ENCODE measurements around the gene PROC. TPM values are rescaled to one million over a fixed set of nuclear protein-coding genes. Genes with fewer than 3 reads are reported as not detected.

PROC gene
- total and polyA plus RNA-seq, 11 donors: not detected

DNA sequence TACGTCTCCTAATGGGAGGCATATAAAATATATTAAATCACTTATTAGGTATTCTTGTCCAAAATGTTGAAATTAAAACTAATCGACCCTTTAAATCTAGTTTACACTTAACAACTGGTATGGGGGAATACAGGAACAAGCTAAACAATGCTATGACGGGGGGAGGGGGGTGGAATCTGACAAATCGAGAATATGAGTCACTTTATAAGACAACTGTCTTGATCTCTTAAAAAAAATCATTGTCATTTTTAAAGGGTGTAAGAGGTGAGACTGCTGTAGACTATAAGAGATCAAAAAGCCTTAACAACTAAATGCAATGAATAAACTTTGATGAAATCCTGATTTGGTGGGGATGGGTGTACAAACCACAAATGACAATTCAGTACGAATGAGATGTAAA is 36.5 kb upstream of the PROC start:
- H3K9me3 ChIP-seq: no peaks in the 10 kb centered on the region
- 57 to 69% (median 64%) methylated on average over 4 to 5 of the region's 5 CpGs for WGBS, 4 donors
- DNase-seq: no peak
- TF ChIP-seq POLR2A (IDR thresholded peaks at IDR 0.05): no peak
- TF ChIP-seq CTCF (IDR thresholded peaks at IDR 0.05): no peak
- ATAC-seq: no peak
- peak overlapping the region in 1 of 12 donors; percentile 1 for H3K27ac ChIP-seq
- H3K27me3 ChIP-seq: no peaks in the 10 kb centered on the region
- H3K4me1 ChIP-seq: peaks cover 6 to 81% (median 60%) of the 10 kb centered on the region in 12 donors
- H3K36me3 ChIP-seq: no peaks in the 10 kb centered on the region
- intact Hi-C loops (cut with DNase I): loop anchor here in 1 of 10 donors (5.0 kb wide), 1 partner anchor 146 kb away; the partner anchor contains the start of gene IWS1
- H3K4me3 ChIP-seq: no peak overlapping the region

DNA sequence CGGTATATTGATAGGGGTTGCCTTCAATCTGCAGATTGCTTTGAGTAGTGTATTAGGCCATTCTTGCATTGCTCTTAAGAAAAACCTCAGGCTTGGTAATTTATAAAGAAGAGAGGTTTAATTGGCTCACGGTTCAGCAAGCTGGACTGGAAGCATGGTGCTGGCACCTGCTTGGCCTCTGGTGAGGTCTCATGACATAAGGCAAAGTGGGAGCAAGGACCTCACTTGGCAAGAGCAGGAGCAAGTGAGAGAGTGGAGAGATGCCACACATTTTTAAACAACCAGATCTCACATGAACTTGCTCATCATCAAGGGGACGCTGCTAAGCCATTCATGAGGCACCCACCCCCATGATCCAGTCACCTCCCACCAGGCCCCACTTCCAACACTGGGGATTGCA is 35.4 kb upstream of the PROC start:
- Histone ChIP-seq H3K9me3 (no peaks in the 10 kb centered on the region), H3K36me3 (no peaks in the 10 kb centered on the region), H3K4me1 (peaks cover 6 to 75% (median 58%) of the 10 kb centered on the region in 12 donors), H3K27ac (peak overlapping the region in 2 of 12 donors; percentile 41 to 51), H3K4me3 (no peak overlapping the region), H3K27me3 (no peaks in the 10 kb centered on the region)
- DNase-seq (peak in 1 of 5 donors; percentile 61), ATAC-seq (peak in 1 of 4 donors; percentile 36)
- intact Hi-C loops (cut with DNase I): loop anchor here in 1 of 10 donors (5.0 kb wide), 1 partner anchor 144 kb away; the partner anchor contains the start of gene IWS1
- WGBS, 4 donors: 50 to 66% (median 58%) methylated on average over 3 of the region's 3 CpGs
- no peak for TF ChIP-seq CTCF (IDR thresholded peaks at IDR 0.05)
- TF ChIP-seq POLR2A (IDR thresholded peaks at IDR 0.05): no peak

DNA sequence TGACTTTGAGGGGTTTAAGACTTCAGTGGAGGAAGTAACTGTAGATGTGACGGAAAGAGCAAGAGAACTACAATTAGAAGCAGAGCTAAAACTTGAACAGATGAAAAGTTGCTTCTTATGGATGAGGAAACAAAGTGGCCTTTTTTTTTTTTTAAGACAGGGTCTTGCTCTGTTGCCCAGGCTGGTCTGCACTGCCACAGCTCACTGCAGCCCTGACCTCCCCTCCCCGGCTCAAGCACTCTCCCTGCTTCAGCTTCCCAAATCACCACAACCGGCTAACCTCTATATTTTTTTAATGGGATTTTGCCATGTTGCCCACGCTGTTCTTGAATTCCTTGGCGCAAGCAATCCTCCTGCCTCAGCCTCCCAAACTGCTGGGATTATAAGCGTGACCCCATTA is 33.7 kb upstream of the PROC start:
- TF ChIP-seq POLR2A (IDR thresholded peaks at IDR 0.05): no peak
- peak overlapping the region in 1 of 12 donors; percentile 18 for H3K27ac ChIP-seq
- H3K36me3 ChIP-seq: no peaks in the 10 kb centered on the region
- intact Hi-C loops (cut with DNase I): loop anchor here in 1 of 10 donors (5.0 kb wide), 1 partner anchor 143 kb away; the partner anchor contains the start of gene IWS1
- DNase-seq: no peak
- no peaks in the 10 kb centered on the region for H3K27me3 ChIP-seq
- H3K4me1 ChIP-seq: peaks cover 6 to 74% (median 60%) of the 10 kb centered on the region in 12 donors
- no peak overlapping the region for H3K4me3 ChIP-seq
- H3K9me3 ChIP-seq: no peaks in the 10 kb centered on the region
- 93 to 94% (median 93%) methylated on average over 6 of the region's 6 CpGs for WGBS, 4 donors
- no peak for ATAC-seq

DNA sequence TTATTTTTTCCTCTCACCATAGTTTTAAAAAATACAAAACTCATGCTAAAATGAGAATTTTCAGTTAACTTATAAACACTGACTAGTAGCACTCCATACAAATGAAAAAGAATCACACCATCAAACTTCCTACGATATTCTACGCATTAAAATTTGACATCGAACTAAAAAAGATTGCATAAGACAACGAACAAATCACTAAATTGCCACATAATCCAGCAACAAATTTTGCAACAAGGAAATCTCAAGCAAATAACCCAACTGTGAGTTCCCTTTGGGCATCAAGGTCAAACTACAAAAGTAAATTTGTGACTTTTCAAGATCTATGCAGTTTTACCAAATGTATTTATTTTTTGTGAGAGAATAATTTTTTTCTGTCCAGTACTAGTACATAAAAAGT is 32.0 kb upstream of the PROC start:
- intact Hi-C loops (cut with DNase I): no loop called here
- H3K4me1 ChIP-seq: peaks cover 0 to 71% (median 48%) of the 10 kb centered on the region in 12 donors
- TF ChIP-seq POLR2A (IDR thresholded peaks at IDR 0.05): no peak
- no peak for TF ChIP-seq CTCF (IDR thresholded peaks at IDR 0.05)
- H3K9me3 ChIP-seq: no peaks in the 10 kb centered on the region
- DNase-seq (no peak), ATAC-seq (no peak)
- peak overlapping the region in 10 of 12 donors; percentile 82 to 100 (median 98) for H3K4me3 ChIP-seq
- H3K27ac ChIP-seq: peak overlapping the region in 11 of 12 donors; percentile 10 to 100 (median 100)
- H3K36me3 ChIP-seq: no peaks in the 10 kb centered on the region
- 56 to 81% (median 66%) methylated on average over 4 of the region's 4 CpGs for WGBS, 4 donors
- no peaks in the 10 kb centered on the region for H3K27me3 ChIP-seq

Measured in heart left ventricle (tissue), 16 donors.